ENCODE measurements around the gene CADM1.

Gene CADM1

GRCh38 chr11:115257678-115258077 is 246.5 kb downstream of the CADM1 start:
- no peak for DNase-seq (ENCODE audit: low read depth in 2 of 2)
- TF ChIP-seq CTCF (IDR thresholded peaks at IDR 0.05; ENCODE audit: low read depth, low read length) = no peak
- no peak overlapping the region for H3K4me3 ChIP-seq (replicated peaks in 1 of 2; ENCODE audit: low read depth in 2 of 2, low read length in 2 of 2)

- DNase-seq (ENCODE audit: low read depth in 2 of 2) = no peak
- H3K4me3 ChIP-seq (replicated peaks in 1 of 2; ENCODE audit: low read depth in 2 of 2, low read length in 2 of 2) = no peak overlapping the region
- TF ChIP-seq CTCF (IDR thresholded peaks at IDR 0.05; ENCODE audit: low read depth, low read length) = no peak
Observed at GRCh38 chr11:115257270-115257669, 246.9 kb downstream of the CADM1 start.

GRCh38 chr11:115256397-115257197 is 247.6 kb downstream of the CADM1 start:
- no peak for DNase-seq (ENCODE audit: low read depth in 2 of 2)
- TF ChIP-seq CTCF (IDR thresholded peaks at IDR 0.05; ENCODE audit: low read depth, low read length) = no peak

GRCh38 chr11:115255006-115255762 is 249.0 kb downstream of the CADM1 start:
- H3K4me3 ChIP-seq (replicated peaks in 1 of 2; ENCODE audit: low read depth in 2 of 2, low read length in 2 of 2) = no peak overlapping the region
- no peak for DNase-seq (ENCODE audit: low read depth in 2 of 2)

More at GRCh38 chr11:115256397-115257197, 247.6 kb downstream of the CADM1 start:
- no peak overlapping the region for H3K4me3 ChIP-seq (replicated peaks in 1 of 2; ENCODE audit: low read depth in 2 of 2, low read length in 2 of 2)

GRCh38 chr11:115251126-115251525 is 253.1 kb downstream of the CADM1 start:
- no peak for TF ChIP-seq CTCF (IDR thresholded peaks at IDR 0.05; ENCODE audit: low read depth, low read length)
- DNase-seq (ENCODE audit: low read depth in 2 of 2) = no peak

More at GRCh38 chr11:115255006-115255762, 249.0 kb downstream of the CADM1 start:
- TF ChIP-seq CTCF (IDR thresholded peaks at IDR 0.05; ENCODE audit: low read depth, low read length) = no peak

GRCh38 chr11:115249061-115249578 is 255.1 kb downstream of the CADM1 start:
- DNase-seq (ENCODE audit: low read depth in 2 of 2) = no peak
- no peak for TF ChIP-seq CTCF (IDR thresholded peaks at IDR 0.05; ENCODE audit: low read depth, low read length)
- H3K4me3 ChIP-seq (replicated peaks in 1 of 2; ENCODE audit: low read depth in 2 of 2, low read length in 2 of 2) = no peak overlapping the region

More at GRCh38 chr11:115251126-115251525, 253.1 kb downstream of the CADM1 start:
- H3K4me3 ChIP-seq (replicated peaks in 1 of 2; ENCODE audit: low read depth in 2 of 2, low read length in 2 of 2) = no peak overlapping the region

Data from cardiac fibroblast (primary cell).